Activated gamma-delta T cell treated with anti-CD3 and anti-CD28 coated beads, Interleukin-2, amount 50 U/mL, for 16 hours (primary cell): Measurements from ENCODE around the gene GPATCH4.
"Not testable (repeated sequence)": the region's sequence is repeated elsewhere in the genome, so short reads cannot be mapped to it uniquely, and the experiment has no call there.

Experiments
- DNase-seq: peaks from one replicate; pipeline ENCODE4 v3.0.0-alpha.2; 2020; ENCODE audit warnings: low read depth

Gene GPATCH4

GRCh38 chr1:156626079-156626438, 24.8 kb upstream of the GPATCH4 start:
- no peak for DNase-seq

- peak; percentile 54 for DNase-seq
These were observed 24.3 kb upstream of the GPATCH4 start for GRCh38 chr1:156625436-156626078.

GRCh38 chr1:156624814-156625435, 23.6 kb upstream of the GPATCH4 start:
- no peak for DNase-seq

GRCh38 chr1:156623946-156624813, 22.9 kb upstream of the GPATCH4 start:
- DNase-seq: peak; percentile 16

- DNase-seq: no peak
These were observed 21.5 kb upstream of the GPATCH4 start for GRCh38 chr1:156622581-156623297.

- no peak for DNase-seq
These were observed 18.3 kb upstream of the GPATCH4 start for GRCh38 chr1:156619582-156619955.

- no peak for DNase-seq
These were observed 17.7 kb upstream of the GPATCH4 start, which contains the start of gene HAPLN2 for GRCh38 chr1:156618853-156619581. Gene HAPLN2, plus strand, starts transcription at chr1:156619415. Its CDS starts 4,076 bp downstream, at chr1:156623491.

- no peak for DNase-seq
These were observed 15.2 kb upstream of the GPATCH4 start for GRCh38 chr1:156616463-156616862.

- no peak for DNase-seq
These were observed 14.7 kb upstream of the GPATCH4 start for GRCh38 chr1:156615946-156616345.

- DNase-seq: no peak
These were observed 11.4 kb upstream of the GPATCH4 start for GRCh38 chr1:156612666-156613065.

GRCh38 chr1:156610072-156610471, 8.8 kb upstream of the GPATCH4 start:
- DNase-seq: not testable (repeated sequence)

GRCh38 chr1:156608981-156609380, 7.7 kb upstream of the GPATCH4 start:
- peak; percentile 41 for DNase-seq

- peak; percentile 47 for DNase-seq
These were observed 6.9 kb upstream of the GPATCH4 start for GRCh38 chr1:156608036-156608674.

- DNase-seq: not testable (repeated sequence)
These were observed 6.1 kb upstream of the GPATCH4 start for GRCh38 chr1:156607344-156607743.

GRCh38 chr1:156602557-156602993, 1.3 kb upstream of the GPATCH4 start:
- DNase-seq: no peak

GRCh38 chr1:156601892-156602291, 613 bp upstream of the GPATCH4 start:
- no peak for DNase-seq

GRCh38 chr1:156600733-156601121, 552 bp downstream of the GPATCH4 start:
- no peak for DNase-seq

GRCh38 chr1:156599811-156600210, 1.5 kb downstream of the GPATCH4 start:
- no peak for DNase-seq

- DNase-seq: no peak
These were observed 2.4 kb downstream of the GPATCH4 start for GRCh38 chr1:156598731-156599432.

- no peak for DNase-seq
These were observed 3.2 kb downstream of the GPATCH4 start for GRCh38 chr1:156598125-156598524.
